Memory B cell (primary cell): ENCODE results near the gene RNF11.
A peak's percentile ranks its signal among the peaks of the same experiment; 100 is the strongest.
"Not testable (repeated sequence)": the region's sequence is repeated elsewhere in the genome, so short reads cannot be mapped to it uniquely, and the experiment has no call there.

ENCODE experiments used
- ATAC-seq: fragments of 150-1000 bp; cut with Tn5 transposase; 2 replicates; pipeline ENCODE4 v1.10.0; 2021; ENCODE audit warnings: low read depth, mild to moderate bottlenecking, moderate library complexity
- DNase-seq, 2 donors: peaks; one replicate each; pipeline ENCODE4 v3.0.0; 2022; ENCODE audit warnings: low spot score in 2 of 2
- H3K27ac Mint-ChIP-seq: one replicate; pipeline ENCODE4 v1.8.0; 2022; ENCODE audit warnings: mild to moderate bottlenecking, moderate library complexity, mixed read lengths
- H3K27me3 Mint-ChIP-seq: one replicate; pipeline ENCODE4 v1.8.0; 2022; ENCODE audit warnings: mixed read lengths
- H3K36me3 Mint-ChIP-seq: one replicate; pipeline ENCODE4 v1.8.0; 2022; ENCODE audit warnings: mild to moderate bottlenecking, mixed read lengths
- H3K4me1 Mint-ChIP-seq: one replicate; pipeline ENCODE4 v1.8.0; 2022; ENCODE audit warnings: mixed read lengths
- H3K4me3 Mint-ChIP-seq: one replicate; pipeline ENCODE4 v1.8.0; 2022; ENCODE audit warnings: mild to moderate bottlenecking, moderate library complexity, mixed read lengths
- H3K9me3 Mint-ChIP-seq: one replicate; pipeline ENCODE4 v1.8.0; 2022; ENCODE audit warnings: mixed read lengths

RNF11 gene

DNA sequence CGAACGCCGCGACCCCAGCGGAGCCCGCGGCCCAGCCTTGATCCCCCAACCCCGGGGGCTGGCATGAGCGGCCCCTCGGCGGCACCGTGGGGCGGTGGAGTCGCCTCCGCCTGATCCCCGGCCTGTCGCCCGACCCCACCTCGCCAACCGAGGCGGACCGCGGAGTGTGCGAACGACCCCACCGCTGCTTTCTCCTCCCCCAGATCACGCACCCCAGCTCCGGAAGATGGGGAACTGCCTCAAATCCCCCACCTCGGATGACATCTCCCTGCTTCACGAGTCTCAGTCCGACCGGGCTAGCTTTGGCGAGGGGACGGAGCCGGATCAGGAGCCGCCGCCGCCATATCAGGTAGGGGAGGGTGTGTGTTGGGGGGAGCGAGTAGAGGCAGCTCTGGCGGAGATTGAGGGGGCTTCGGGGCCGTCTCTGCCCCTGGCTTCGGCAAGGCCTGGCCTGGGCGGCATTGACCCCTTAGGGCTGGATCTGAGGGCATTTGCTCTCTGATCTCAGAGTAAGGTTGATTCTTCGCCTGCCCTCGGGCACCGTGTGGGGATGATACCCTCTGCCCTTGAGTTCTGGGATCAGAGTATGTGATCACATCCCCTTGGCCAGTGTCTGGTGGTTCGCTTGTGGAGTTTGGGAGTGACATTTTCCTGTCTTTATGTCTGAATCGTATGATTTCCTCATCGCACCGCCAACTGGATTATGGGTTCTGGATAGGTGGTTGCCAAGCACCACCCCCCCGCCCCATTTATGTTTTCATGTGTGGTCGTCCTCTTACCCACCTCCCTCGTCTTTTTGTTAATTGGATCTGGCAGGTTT, 668 bp downstream of the RNF11 start:
- ATAC-seq (peak; percentile 6), DNase-seq (peak; percentile 25 to 65)
- H3K27ac Mint-ChIP-seq: no peak overlapping the region
- H3K4me1 Mint-ChIP-seq: peaks cover 31% of the 10 kb centered on the region
- peaks cover 2% of the 10 kb centered on the region for H3K36me3 Mint-ChIP-seq
- no peak overlapping the region for H3K4me3 Mint-ChIP-seq
- H3K27me3 Mint-ChIP-seq: no peaks in the 10 kb centered on the region
- no peaks in the 10 kb centered on the region for H3K9me3 Mint-ChIP-seq

DNA sequence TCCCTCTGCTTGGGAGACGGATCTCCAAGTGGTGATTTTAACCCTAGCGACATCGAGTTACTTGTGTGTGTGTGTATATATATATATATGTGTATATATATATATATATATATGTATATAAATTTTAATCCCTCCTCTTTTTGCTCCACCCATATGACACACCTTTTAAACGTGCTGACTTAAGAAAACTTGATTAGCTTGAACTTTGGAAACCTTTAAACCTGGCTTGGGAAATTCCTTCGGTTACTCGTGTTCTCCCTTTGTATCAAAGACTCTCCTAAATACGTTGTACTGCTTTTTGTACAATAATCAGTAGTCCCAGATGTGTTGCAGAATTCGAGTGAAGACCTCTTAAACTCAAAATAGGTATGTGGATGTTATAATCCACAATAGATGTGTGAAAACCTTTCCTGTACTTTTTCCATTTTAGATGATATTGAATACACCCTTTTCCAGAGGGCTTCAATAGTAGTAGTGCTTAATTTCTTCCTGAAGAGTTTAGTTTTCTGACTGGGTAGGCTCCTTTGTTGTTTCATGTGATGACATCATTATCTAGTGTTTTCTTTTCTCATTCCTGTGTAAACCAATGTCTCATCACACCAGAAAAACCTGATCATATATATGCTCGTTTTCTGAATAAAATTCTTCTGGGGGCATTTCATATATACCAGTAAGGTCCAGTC, 1.4 kb downstream of the RNF11 start:
- no peak for ATAC-seq
- no peak for DNase-seq
- Mint-ChIP-seq H3K9me3 (no peaks in the 10 kb centered on the region), H3K4me3 (no peak overlapping the region), H3K27ac (no peak overlapping the region), H3K27me3 (no peaks in the 10 kb centered on the region), H3K4me1 (peaks cover 31% of the 10 kb centered on the region), H3K36me3 (peaks cover 2% of the 10 kb centered on the region)

DNA sequence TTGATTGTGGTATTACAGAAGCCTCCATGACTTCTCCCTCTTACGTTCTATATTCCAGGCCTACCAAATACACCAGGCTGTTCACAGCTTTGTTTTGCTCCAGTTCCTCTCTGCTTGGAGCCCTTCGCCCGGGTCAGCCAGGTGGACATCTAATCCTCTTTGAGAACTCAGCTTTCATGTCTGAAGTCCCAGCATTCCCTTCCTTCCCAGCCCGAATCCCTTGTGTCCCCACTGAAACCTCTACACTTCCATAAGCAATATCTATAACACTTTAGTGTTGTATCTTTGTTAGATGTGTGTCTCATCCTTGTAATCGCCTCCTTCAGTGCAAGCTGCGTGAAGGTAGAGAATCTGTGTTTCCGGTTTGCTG, 1.9 kb downstream of the RNF11 start:
- H3K27ac Mint-ChIP-seq: no peak overlapping the region
- H3K4me3 Mint-ChIP-seq: no peak overlapping the region
- no peaks in the 10 kb centered on the region for H3K27me3 Mint-ChIP-seq
- peaks cover 2% of the 10 kb centered on the region for H3K36me3 Mint-ChIP-seq
- no peaks in the 10 kb centered on the region for H3K9me3 Mint-ChIP-seq
- ATAC-seq: no peak
- H3K4me1 Mint-ChIP-seq: peaks cover 33% of the 10 kb centered on the region
- DNase-seq: no peak

DNA sequence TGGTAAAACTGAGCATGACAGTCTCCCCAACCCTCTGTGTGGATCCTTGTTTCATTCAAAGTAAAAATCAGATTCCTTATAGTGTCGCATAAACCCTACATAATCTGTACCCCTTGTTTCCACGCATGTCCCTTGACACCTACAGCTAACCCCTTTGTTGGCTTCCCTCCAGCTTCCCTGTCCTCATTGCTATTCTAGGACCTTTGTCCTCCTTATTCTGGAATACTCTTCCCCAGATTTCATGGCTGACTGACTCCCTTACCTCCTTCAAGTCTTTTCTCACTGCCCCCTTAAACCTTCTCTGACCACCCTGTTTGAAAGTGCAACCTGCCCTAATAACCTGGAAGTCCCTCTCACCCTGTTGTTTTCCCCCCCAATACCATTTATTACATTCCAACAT, 4.0 kb downstream of the RNF11 start:
- Mint-ChIP-seq H3K27me3 (no peaks in the 10 kb centered on the region), H3K4me3 (no peak overlapping the region), H3K27ac (no peak overlapping the region), H3K9me3 (no peaks in the 10 kb centered on the region), H3K36me3 (peaks cover 2% of the 10 kb centered on the region), H3K4me1 (peaks cover 29% of the 10 kb centered on the region)
- ATAC-seq (no peak), DNase-seq (no peak)

DNA sequence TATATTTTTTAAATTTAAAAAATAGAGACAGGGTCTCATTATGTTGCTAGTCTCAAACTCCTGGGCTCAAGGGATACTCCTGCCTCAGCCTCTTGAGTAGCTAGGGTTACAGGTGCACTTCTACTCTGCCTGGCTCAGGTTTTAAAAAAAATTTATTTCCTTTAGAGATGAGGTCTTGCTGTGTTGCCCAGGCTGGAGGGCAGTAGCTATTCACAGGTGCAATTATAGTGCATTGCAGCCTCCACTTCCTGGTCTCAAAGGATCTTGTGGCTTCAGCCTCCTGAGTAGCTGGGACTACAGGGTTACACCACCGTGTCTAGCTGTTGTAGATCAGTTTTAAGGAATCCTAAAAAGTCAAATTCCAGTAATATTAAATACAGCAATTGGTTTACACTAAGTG, 5.0 kb downstream of the RNF11 start:
- H3K36me3 Mint-ChIP-seq: peaks cover 3% of the 10 kb centered on the region
- no peak overlapping the region for H3K27ac Mint-ChIP-seq
- DNase-seq: no peak
- ATAC-seq: no peak
- H3K4me1 Mint-ChIP-seq: peaks cover 21% of the 10 kb centered on the region
- no peaks in the 10 kb centered on the region for H3K9me3 Mint-ChIP-seq
- no peaks in the 10 kb centered on the region for H3K27me3 Mint-ChIP-seq
- no peak overlapping the region for H3K4me3 Mint-ChIP-seq

DNA sequence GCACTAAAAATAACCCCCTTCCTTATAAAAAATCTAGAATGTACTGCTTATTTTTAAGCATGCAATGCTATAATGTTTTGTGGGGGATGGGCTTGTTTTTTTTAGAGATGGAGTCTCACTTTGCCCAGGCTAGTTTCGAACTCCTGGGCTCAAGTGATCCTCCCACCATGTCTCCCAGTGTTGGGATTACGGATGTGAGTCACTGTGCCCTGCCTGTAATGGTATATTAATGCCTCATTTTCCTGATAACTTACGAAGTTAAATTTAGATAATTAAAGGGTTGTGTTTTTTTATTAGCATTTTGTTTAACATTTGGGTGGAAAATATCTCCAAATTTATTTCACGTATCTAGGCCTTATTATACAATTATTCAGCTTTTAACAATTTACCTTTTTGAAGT, 6.5 kb downstream of the RNF11 start:
- no peaks in the 10 kb centered on the region for H3K27me3 Mint-ChIP-seq
- no peak overlapping the region for H3K27ac Mint-ChIP-seq
- DNase-seq (no peak), ATAC-seq (no peak)
- H3K4me1 Mint-ChIP-seq: peaks cover 31% of the 10 kb centered on the region
- peaks cover 6% of the 10 kb centered on the region for H3K36me3 Mint-ChIP-seq
- H3K4me3 Mint-ChIP-seq: no peak overlapping the region
- H3K9me3 Mint-ChIP-seq: no peaks in the 10 kb centered on the region

DNA sequence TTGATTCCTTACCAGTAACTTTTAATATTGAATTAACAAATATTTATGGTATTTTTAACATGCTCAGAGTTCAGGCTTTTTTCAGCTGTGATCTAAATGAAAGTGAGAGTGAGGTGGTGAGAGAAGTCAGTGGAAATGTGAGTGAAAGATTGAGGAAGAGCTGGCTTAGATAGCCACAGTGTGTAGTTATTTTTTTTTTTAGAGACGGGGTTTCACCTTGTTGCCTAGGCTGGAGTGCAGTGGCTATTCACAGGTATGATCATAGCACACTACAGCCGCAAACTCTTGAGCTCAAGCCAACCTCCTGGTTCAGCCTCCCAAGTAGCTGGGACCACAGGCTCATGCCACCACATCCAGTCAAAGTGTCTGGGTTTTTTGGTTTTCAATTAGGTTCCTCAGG, 10.9 kb downstream of the RNF11 start:
- Mint-ChIP-seq H3K27ac (peak overlapping the region; percentile 41), H3K27me3 (no peaks in the 10 kb centered on the region), H3K9me3 (no peaks in the 10 kb centered on the region), H3K4me1 (peaks cover 19% of the 10 kb centered on the region), H3K4me3 (no peak overlapping the region), H3K36me3 (peaks cover 4% of the 10 kb centered on the region)
- ATAC-seq: peak; percentile 62
- DNase-seq: no peak

DNA sequence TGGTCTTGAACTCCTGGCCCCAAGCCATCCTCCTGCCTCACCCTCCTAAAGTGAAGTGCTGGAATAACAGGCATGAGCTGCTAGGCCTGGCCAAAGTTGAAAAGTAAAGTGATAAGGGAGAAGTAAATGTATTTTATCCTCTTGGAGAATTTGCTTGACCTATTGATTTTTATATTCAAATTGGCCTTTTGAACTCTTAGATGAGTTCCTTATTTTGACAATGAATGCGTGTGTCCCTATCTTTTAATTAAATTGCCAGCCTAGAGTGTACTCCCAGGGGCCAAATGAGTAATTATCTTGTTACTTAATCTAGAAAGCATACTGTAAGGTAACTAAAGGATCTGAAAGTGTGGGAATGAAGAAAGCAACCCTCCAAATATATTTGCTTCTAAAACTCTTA, 11.4 kb downstream of the RNF11 start:
- ATAC-seq (no peak), DNase-seq (no peak)
- Mint-ChIP-seq H3K9me3 (no peaks in the 10 kb centered on the region), H3K4me1 (peaks cover 19% of the 10 kb centered on the region), H3K27me3 (no peaks in the 10 kb centered on the region), H3K27ac (peak overlapping the region; percentile 41), H3K4me3 (no peak overlapping the region), H3K36me3 (peaks cover 5% of the 10 kb centered on the region)

DNA sequence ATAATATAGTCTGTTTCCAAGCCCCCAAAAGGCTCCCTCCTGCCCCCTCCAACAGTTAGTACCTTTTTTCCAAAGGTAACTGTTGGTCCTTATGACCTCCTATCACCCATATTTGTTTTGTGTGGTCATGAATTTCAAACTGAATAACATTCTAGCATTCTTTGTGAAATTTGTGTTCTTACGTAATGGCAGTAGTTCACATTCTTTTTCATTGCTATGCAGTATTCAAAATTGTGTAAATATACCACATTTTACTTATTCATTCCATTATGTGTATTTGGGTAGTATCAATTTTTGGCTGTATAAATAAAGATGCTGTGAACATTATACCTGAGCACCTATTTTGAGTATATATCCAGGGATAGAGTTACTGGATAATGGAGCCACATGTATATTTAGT, 13.4 kb downstream of the RNF11 start:
- DNase-seq: no peak
- Mint-ChIP-seq H3K27ac (no peak overlapping the region), H3K27me3 (no peaks in the 10 kb centered on the region), H3K4me1 (peaks cover 14% of the 10 kb centered on the region), H3K9me3 (no peaks in the 10 kb centered on the region), H3K4me3 (no peak overlapping the region), H3K36me3 (peaks cover 6% of the 10 kb centered on the region)
- no peak for ATAC-seq

DNA sequence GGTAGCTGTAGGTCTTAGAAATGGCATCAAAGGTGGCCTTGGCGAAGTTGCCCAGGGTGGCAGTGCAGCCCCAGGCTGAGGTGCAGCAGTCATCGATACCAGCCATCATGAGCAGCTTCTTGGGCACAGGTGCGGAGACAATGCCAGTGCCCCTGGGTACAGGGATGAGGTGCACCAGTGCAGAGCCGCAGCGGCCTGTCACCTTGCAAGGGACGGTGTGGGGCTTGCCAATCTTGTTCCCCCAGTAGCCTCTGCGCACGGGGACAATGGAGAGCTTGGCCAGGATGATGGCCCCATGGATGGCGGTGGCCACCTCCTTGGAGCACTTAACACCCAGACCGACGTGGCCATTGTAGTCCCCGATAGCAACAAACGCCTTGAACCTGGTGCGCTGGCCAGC, 14.7 kb downstream of the RNF11 start:
- not testable (repeated sequence) for H3K27me3 Mint-ChIP-seq, ATAC-seq, DNase-seq, H3K27ac Mint-ChIP-seq, H3K9me3 Mint-ChIP-seq, H3K4me3 Mint-ChIP-seq, H3K36me3 Mint-ChIP-seq
- H3K4me1 Mint-ChIP-seq: peaks cover 14% of the 10 kb centered on the region

DNA sequence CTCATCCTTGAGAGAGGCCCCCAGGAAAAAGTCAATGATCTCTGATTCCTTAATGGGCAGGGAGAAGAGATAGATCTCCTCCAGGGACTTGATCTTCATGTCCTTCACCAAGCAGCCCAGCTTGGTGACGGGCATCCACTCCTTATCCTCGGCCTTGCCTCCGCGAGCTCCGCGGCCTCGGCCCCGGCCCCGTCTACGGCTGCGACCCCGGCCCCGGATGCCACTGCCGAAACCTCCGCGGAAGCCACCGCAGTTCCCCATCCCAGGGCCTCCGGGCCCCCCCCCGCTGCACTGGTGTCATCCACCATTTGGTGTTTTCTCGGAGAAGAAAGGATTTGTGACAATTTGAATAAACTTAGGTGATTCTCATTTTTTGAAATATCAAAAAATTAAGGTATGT, 15.1 kb downstream of the RNF11 start:
- DNase-seq, H3K9me3 Mint-ChIP-seq, H3K36me3 Mint-ChIP-seq, ATAC-seq, H3K4me3 Mint-ChIP-seq, H3K27ac Mint-ChIP-seq, H3K27me3 Mint-ChIP-seq: not testable (repeated sequence)
- peaks cover 17% of the 10 kb centered on the region for H3K4me1 Mint-ChIP-seq

DNA sequence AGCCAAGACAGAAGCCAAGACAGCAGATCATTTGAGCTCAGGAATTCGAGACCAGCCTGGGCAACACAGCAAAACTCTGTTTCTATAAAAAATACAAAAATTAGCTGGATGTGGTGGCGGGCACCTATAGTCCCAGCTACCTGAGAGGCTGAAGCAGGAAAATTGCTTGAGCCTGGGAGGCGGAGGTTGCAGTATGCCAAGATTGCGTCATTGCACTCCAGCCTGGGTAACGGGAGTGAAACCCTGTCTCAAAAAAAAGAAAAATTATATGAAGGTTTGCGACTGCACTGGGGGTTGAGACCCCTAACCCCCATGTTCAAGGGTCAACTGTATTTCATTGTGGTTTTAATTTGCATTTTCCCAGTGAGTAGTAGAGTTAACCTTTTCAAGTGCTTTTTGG, 16.3 kb downstream of the RNF11 start:
- ATAC-seq (no peak), DNase-seq (no peak)
- Mint-ChIP-seq H3K4me3 (no peak overlapping the region), H3K27ac (no peak overlapping the region), H3K9me3 (no peaks in the 10 kb centered on the region), H3K36me3 (peaks cover 2% of the 10 kb centered on the region), H3K4me1 (peaks cover 8% of the 10 kb centered on the region), H3K27me3 (no peaks in the 10 kb centered on the region)

DNA sequence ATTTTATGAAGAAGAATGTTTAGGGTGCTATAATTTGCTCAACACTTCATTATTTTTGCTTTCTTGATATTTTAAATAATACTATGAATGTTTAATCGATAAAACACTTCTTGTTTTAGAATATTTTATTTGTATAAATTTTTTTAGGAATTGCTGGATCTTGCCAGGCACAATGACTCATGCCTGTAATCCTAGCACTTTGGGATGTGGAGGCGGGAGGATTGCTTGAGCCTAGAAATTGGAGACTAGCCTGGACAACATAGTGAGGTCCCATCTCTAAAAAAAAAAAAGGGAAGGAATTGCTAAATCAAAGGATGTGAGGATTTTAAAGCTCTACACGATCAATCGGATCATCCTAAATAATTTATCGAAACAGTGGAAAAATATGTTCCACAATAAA, 17.6 kb downstream of the RNF11 start:
- Mint-ChIP-seq H3K4me3 (no peak overlapping the region), H3K4me1 (peaks cover 10% of the 10 kb centered on the region), H3K27me3 (no peaks in the 10 kb centered on the region), H3K27ac (no peak overlapping the region), H3K9me3 (no peaks in the 10 kb centered on the region), H3K36me3 (peaks cover 2% of the 10 kb centered on the region)
- DNase-seq (no peak), ATAC-seq (no peak)

DNA sequence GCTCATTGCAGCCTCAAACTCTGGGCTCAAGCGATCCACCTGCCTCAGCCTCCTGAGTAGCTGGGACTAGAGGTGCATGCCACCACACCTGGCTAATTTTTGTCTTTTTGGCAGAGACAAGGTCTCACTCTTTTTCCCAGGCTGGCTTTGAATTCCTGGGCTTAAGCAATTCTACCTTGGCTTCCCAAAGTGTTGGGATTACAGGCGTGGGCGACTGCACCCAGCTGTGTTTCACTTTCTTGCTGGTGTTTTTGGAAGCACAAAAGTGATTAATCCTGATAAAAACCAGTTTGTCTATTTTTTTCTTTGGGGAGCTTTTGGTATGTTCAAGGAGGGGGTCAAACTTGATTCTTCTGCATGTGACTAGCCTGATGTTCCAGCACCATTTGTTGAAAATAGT, 19.3 kb downstream of the RNF11 start:
- Mint-ChIP-seq H3K9me3 (no peaks in the 10 kb centered on the region), H3K4me1 (peaks cover 11% of the 10 kb centered on the region), H3K36me3 (peaks cover 2% of the 10 kb centered on the region), H3K27ac (no peak overlapping the region), H3K27me3 (no peaks in the 10 kb centered on the region), H3K4me3 (no peak overlapping the region)
- no peak for ATAC-seq
- DNase-seq: no peak
